GF-D8 (cell line): ENCODE results near the gene LIMS2.
A peak's percentile ranks its signal among the peaks of the same experiment; 100 is the strongest.

ENCODE experiments used
- DNase-seq: peaks from one replicate; lab custom pipeline; 2025; lab: John Stamatoyannopoulos, UW

Gene LIMS2

DNA sequence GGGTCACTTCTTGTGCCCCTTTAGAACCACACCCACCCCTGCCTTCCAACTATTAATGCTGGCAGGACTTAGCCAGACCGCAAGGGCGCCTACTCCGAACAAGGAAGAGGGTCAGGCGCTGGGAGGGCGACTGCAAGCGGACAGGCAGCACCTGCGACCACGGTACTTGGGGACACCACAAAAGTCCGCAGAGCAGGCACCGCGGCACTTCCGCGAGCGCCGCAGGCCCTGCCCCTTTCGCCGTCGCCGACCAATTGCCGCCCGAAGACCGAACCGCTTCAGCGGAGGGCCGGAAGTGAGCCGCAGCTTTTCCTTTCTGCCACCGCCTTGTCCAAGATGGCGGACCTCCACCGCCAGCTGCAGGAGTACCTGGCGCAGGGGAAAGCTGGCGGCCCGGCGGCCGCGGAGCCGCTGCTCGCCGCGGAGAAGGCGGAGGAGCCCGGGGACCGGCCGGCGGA lies 25.9 kb upstream of the LIMS2 start, which contains the start of gene SFT2D3:
Gene SFT2D3, plus strand, starts transcription at position 305 of the 458 bp plus-strand sequence. Its CDS starts 32 bp downstream, at position 337.
- peak; percentile 85 for DNase-seq

DNA sequence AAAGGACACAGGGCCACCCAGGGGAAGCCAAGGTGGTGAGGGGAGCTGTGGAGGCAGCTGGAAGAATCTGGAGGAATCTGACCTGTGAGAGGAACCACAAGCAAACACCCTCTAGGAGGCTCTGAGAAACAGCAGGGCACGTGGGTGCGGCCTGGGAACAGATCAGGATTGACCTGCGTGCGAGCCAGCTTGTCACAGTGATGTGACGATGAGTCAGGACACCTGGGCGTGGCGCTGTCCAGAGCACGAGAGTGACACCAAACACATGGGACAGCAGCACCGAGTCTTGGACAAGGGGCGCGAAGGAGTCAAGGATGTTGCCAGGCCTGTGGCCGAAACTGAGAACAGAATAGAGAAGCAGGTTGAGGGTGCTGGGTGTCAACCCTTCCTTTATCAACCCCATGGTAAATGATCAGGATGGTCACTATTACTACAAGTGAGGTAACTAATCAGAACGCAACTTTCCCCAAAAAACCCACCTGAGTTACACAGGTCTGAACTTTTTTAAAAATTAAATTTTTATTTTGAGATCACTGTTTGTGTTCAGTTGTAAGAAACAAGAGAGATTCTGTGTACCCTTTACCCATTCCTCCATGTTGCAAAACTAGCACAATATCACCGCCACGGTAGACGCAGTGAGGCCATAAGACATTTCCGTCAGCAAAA lies 25.3 kb upstream of the LIMS2 start:
- no peak for DNase-seq

DNA sequence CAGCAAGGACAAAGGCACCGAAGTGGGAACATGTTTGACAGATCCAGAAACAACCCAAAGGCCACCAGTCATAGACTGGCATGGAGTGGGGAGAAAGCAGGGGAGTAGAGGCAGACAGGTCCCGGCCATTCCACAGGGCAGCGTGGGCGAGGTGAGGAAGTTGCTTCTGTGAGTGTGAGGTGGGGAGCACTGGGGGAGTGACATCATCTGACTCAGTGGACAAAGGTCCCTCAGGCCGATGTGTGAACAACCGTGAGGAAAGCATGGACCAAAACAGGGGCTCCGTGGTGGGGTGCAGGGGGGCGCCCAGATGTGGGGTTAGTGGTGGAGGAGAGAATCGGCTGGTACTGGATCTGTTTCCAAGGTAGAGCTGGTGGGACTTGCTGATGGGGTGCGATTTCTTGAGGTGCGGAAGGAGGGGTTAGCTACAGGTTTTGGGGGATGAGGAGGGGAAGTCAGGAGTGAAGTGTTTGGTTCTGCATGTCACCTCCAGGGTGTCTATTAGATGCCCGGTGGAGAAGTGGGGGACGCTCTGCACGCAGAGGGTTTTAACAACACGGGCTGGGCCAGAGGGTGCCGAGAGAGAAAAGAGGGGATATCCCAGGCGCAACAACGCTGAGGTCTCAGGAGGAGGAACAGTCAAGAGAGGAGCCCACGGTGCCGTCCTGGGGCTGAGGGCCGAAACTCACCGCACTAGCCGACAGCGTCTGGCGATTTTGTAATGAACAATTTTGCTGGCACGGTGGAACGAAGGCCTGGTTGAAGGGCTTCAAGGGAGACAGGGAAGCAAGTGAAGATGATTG lies 23.4 kb upstream of the LIMS2 start:
- no peak for DNase-seq

DNA sequence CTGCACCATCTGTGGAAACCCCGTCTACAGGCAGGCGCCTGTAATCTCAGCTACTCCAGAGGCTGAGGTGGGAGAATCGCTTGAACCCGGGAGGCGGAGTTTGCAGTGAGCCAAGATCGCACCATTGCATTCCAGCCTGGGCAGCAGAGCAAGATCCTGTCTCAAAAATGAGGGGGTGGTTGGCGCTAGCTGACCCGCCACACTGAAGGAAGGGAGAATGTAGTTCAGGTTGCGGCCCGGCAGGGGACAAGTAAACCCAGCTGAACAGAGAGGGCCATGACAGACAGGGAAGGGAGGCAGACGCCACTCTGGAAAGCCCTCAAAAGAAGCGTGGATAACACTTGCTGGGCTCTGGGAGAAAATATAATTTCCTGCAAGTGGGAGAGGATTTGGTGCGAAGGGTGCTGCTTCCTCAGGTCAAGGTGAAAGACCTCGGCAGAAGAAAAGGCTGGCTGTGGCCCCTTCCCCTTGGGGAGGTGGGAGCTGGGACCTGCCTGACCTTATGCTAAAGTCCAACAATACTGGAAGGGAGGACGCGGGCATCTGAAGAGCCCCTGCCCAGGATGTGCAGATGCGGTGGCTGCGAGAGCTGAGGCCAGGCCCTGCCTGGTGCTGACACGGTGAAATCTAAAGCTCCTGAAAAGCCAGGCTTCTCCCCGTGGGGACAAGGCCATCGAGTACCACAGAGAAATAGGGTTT lies 22.3 kb upstream of the LIMS2 start:
- no peak for DNase-seq

DNA sequence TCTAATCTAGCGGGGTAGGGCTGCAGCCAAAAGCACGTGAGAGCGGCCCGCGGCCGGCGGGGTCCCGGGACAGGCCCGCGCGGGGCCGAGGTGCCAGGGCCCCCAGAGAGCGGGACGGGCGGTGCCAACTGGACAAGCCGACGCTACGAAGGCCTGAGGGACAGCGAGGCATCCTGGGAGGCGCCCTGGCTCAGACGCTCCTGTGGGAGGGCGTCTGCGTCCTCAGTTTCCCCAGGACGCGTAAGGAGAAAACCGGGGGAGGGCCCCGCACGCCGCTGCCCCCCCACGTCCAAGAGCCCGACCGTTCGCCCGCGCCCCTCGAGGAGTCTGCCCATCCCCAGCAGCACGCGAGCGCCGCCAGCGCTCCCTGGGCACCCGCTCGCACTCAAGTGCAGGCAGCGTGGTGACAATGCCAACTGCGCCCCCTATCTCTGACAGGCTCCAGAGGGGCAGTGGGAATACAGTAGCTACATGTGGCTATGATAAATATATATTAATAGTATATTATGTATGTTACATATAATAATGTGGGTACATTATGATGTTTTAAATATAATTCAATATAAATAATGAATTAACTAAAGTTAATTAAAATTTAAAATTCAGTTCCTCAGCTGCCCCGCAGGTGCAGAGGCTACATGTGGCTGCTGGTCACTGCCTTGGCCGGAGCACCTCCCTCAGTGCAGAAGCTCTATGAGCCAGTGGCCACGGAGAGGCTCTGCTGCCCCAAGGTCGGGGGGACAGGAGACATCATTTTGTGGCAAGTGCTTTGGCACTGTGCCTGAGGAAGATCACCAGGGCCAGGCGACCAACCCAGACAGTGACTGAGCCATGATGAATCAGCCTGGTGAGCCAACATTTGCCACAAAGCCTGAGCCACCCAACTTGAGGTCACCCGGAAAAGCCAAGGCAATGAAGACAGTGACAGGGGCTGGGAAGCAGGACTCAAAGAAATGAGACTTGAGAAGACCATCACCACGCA lies 20.5 kb upstream of the LIMS2 start:
- peak; percentile 13 for DNase-seq

DNA sequence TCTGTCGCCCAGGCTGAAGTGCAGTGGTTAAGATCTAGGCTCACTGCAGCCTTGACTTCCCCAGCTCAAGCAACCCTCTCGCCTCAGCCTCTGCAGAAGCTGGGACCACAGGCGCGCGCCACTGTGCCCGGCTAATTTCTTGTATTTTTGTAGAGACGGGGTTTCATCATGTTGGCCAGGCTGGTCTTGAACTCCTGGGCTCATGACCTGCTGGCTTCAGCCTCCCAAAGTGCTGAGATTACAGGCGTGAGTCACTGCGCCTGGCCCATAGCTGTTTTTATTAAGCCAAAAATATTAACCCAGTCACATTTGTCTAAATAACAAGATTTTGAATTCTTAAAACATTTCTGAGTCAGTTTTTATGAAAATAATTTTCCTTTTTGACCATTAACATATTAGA lies 19.7 kb upstream of the LIMS2 start:
- no peak for DNase-seq

DNA sequence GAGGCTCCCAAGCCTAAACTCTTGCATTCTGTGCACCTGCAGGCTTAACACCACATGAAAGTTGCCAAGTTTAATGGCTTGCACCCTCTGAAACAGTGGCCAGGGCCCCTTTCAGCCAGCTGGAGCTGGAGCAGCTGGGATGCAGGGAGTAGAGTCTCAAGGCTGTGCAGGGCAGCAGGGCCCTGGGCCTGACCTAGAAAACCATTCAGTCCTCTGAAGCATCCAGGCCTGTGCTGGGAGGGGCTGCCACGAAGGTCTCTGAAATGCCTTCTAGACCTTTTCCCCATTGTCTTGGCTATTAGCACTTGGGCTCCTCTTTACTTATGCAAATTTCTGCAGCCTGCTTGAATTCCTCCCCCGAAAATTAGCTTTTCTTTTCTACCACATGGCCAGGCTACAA lies 15.4 kb upstream of the LIMS2 start:
- no peak for DNase-seq

DNA sequence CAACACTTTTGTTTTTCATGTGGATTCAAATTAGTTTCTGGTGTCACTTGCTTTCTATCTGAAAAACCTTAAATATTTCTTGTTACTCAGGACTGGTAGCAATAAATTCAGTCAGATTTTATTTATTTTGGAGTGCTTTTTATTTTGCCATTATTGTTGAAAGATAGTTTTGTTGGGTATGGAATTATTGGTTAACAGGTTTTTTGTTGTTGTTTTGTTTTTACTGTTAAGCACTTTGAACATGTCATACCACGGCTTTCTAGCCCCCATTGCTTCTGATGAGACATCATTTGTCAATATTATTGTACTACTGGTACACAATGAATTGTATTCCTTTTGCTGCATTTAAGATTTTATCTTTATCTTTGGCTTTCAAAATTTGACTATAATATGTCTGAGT lies 13.1 kb upstream of the LIMS2 start:
- no peak for DNase-seq

DNA sequence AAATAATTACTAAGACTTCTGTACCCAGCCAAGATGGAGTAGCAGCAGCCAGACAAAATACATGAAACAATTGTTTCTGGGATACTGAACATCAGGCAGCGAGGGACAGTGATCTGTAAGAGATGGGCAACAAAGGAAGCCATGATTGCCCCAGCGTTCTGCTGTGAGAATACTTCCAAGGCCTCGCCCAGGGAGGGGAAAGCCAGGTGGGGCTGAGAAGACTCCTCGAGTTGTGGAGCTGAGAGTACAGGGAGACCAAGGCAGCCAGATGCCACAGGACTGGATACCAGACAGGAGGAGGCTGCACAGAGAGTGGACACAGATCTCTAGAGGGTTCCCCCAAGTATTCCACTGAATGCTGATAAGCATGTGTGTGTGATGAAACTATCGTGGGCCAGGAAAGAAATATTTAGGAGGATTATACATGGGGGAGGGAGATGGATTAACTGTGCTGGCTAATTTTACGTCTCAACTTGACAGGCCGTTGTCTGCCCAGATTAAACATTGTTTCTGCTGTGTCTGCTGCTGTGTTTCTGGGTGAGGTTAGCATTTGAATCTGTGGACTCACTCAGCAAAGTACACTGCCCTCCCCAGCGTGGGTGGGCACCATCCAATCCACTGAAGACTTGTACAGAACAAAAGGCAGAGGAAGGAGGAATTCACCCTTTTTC lies 10.2 kb upstream of the LIMS2 start:
- DNase-seq = no peak

DNA sequence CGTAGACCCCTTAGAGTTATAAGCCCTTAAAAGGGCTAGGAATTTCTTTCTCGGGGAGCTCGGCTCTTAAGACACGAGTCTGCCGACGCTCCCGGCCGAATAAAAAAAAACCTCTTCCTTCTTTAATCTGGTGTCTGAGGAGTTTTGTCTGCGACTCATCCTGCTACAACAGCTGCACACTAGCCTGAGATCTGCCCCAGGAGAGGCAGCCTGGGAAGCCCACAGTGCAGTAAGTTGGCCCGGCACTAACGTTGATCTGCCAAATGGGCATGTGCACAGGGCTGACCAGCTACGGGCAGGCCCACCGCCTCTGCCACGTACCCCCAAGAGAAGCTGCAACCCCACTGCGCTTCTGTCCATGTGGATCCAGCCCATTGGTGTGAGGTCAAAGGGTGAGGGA lies 8.4 kb upstream of the LIMS2 start:
- DNase-seq = no peak

DNA sequence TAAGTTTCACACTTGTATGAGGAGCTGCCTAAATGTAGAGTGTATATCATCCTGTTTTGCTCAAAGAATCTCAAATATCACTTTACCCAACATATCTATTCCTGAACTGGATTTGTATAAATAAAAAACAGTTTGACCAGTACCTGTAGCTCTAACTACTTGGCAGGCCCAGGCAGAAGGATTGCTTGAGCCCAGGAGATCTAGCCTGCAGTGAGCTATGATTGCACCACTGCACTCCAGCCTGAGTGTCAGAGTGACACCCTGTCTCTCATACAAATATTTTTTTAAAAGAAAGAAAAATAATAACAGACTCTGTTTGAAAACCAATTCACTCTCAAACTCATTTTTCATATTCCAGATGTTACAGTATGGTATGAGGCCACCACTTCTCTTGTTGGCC lies 7.7 kb upstream of the LIMS2 start:
- DNase-seq = no peak

DNA sequence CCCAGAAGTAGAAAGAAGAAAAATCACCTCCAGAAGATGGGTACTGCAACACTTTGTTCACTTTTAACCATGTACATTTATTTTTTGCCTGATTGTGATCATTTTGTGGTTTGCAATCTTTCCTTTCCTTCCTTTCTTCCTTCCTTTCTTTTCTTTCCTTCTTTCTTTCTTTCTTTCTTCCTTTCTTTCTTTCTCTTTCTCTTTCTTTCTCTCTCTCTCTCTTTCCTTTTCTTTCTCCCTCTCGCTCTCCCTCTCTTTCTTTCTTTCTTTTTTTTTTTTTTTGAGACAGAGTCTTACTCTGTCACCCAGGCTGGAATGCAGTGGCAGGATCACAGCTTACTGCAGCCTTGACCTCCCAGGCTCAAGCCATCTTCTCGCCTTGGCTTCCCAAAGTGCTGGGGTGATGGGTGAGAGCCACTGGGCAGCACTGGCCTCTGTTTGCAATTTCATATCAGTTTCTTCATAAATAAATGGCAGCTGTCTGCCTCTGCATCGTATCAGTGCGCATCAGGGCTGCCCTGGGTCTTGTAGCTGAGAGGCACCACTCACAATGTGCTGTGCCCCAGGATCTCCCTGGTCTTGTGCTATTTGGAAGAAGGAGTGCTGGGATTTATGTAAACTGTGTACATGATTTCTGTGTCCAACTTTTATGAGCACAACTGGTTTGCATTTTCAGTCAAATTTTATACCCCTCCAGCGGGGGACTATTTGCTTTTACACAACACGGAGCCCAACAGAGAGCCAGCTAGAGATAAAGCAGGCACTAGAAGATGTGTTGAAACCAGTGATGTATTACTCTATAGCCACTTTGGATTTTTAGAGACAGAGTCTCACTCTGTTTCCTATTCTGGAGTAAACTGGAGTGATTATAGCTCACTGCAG lies 6.9 kb upstream of the LIMS2 start:
- no peak for DNase-seq

DNA sequence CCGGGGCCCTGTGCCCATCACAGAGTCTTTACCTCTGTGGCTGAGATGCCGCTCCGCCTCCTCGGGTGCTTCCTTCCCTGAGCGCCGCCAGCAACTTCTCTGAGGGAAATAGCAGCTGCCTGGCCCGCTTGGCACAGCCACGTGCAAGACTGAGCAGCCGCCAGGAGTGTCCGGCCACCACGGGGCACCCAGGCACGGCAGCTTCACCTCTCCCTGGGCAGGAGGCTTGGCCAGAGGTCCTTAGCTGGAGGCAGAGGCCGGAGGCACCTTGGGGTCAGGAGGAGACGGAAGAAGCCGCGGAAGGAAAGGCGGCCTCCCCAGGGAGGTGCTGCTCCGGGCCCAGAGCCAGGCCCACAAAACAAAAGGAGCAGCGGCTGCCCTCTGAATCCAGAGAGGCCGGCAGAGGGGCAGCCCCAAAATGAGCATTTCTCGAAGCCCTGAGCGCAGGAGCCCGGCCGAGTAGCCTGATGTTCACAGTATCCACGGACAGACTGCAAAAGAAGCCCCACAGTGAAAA lies 6.0 kb upstream of the LIMS2 start:
- no peak for DNase-seq

DNA sequence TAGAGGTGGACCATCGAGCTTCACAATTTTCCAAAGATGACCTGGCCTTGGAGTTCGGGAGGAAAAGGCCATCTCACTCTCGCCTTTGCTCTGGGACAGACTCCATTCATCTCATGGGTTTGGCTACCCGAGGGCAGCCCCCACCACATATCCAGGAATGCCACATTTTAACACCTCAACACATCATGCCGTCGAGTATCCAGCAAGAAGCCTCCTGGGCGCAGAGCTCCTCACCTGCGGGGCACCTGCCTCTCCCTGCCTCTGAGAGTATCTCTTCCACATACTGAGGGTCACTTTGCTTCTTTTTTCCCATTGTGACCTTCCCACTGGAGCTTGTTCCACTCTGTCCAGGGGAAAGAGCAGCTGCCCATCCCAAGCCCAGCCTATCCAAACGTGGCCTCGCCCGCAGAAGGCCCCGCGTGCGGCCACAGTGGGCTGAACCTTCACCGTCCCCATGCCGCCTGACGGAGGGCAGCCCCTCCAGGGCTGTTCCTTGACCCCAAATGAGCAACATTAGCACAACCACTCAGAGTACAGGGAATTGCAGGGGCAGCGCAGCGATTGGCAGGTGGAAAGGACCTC lies 5.5 kb upstream of the LIMS2 start:
- DNase-seq = no peak

DNA sequence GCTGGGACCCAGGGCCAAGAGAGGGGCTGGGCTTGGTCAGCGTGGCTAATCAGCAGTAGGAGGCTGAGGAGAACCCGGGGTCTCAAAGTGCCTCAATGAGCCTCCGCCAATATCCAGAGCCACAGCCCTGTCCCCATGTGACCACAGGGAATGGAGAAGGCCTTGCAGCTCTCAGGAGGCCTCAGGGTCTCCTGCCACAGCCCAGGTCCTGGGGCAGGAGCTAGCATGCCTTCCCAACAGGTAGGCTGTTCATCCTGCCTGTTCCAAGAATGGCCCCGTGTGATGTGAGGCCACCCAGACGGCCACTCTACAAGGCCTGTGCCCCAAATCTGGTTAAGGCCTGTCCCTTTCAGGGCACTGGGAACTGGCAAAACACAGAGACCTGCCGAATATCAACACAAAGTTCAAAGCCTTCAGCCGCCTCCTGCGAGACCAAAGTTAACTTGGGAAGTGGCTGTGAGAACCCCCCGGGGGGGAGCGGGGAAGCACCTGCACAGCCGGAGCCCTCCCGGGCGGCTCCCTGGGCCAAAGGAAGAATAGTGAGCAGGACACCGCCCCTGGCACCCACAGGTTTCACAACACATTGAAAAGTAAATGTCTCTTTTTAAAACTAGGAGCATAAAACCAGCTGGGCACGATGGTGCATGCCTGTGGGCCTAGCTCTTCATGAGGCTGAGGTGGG lies 4.5 kb upstream of the LIMS2 start:
- DNase-seq = no peak

DNA sequence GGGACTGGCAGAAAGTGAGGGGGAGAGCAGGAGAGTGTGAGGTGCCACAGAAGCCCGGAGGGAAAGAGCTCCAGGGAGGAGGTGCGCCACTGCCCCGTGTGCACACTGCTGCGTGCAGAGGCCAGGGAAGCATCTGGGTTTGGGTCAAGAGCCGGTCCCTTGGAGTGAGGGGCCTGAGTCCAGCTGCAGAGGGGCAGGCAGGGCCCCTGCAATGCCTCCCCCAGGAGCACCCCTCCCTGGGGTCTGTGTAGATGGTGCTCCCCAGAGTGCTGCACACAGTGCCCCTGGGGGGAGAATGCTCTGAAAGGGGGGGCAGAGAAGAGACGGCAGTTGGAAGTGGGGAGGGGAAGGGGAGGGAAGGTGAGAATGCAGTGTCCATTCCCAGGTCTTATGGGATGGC lies 3.7 kb upstream of the LIMS2 start:
- no peak for DNase-seq

DNA sequence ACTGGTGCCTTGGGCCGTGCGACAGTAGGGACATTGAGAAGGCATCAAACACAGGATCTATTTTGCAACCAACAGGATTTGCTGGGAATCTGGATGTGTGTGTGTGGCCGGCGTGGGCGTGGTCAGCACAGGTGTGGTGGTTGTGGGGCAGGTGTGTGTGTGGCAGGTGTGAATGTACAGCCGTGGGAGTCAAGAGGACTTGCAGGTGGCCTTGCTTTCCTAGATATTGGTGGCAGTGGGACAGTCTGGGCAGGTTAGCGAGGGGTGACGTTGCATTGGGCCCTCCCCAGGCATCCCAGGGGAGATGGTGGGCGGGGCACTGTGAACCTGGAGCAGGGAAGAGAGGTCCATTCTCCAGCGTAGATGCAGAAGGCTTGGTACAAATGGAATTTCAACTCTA lies 3.2 kb upstream of the LIMS2 start:
- DNase-seq = no peak

DNA sequence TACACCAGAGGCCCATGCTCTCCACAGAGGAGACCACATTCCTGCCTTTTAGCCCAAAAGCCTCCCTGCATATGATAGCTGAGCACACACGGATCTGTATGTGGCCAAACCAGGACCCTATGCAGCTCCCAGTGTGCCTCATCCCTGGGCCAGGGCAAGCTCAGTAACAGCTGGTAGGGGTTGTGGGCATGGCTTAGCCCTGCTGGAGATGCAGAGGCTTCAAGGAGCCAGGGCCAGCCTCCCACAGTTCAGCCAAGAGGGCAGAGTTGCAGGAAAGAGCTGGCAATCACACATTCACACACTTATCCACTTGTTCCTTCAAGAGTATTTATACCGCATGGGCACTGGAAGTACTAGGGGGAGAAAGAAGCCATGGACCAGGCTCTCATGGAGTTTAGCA lies 1.6 kb upstream of the LIMS2 start:
- DNase-seq = no peak
